ENCODE results near the gene SAFB2.

SAFB2 gene

GRCh38 chr19:5553892-5554291 is 68.7 kb downstream of the SAFB2 start:
- no peak for TF ChIP-seq CTCF (IDR thresholded peaks at IDR 0.05; ENCODE audit: low read depth, low read length)
- H3K4me3 ChIP-seq (ENCODE audit: low read depth, low read length) = no peak overlapping the region

- peak; percentile 47 for TF ChIP-seq CTCF (IDR thresholded peaks at IDR 0.05; ENCODE audit: low read depth, low read length)
- no peak overlapping the region for H3K4me3 ChIP-seq (ENCODE audit: low read depth, low read length)
Measured at GRCh38 chr19:5547881-5548280, 74.7 kb downstream of the SAFB2 start.

GRCh38 chr19:5545984-5546383 is 76.6 kb downstream of the SAFB2 start:
- no peak overlapping the region for H3K4me3 ChIP-seq (ENCODE audit: low read depth, low read length)
- TF ChIP-seq CTCF (IDR thresholded peaks at IDR 0.05; ENCODE audit: low read depth, low read length) = no peak

- TF ChIP-seq CTCF (IDR thresholded peaks at IDR 0.05; ENCODE audit: low read depth, low read length) = no peak
Measured at GRCh38 chr19:5545051-5545450, 77.5 kb downstream of the SAFB2 start.

GRCh38 chr19:5542665-5543064 is 79.9 kb downstream of the SAFB2 start:
- H3K4me3 ChIP-seq (ENCODE audit: low read depth, low read length) = no peak overlapping the region
- no peak for TF ChIP-seq CTCF (IDR thresholded peaks at IDR 0.05; ENCODE audit: low read depth, low read length)

More at GRCh38 chr19:5545051-5545450, 77.5 kb downstream of the SAFB2 start:
- H3K4me3 ChIP-seq (ENCODE audit: low read depth, low read length) = no peak overlapping the region

GRCh38 chr19:5541456-5541855 is 81.1 kb downstream of the SAFB2 start:
- TF ChIP-seq CTCF (IDR thresholded peaks at IDR 0.05; ENCODE audit: low read depth, low read length) = no peak
- no peak overlapping the region for H3K4me3 ChIP-seq (ENCODE audit: low read depth, low read length)

GRCh38 chr19:5540208-5540607 is 82.4 kb downstream of the SAFB2 start:
- no peak overlapping the region for H3K4me3 ChIP-seq (ENCODE audit: low read depth, low read length)
- no peak for TF ChIP-seq CTCF (IDR thresholded peaks at IDR 0.05; ENCODE audit: low read depth, low read length)

Data from WI38 (cell line).